Peyer's patch (tissue), 4 donors: Measurements from ENCODE around the gene CERK.

Experiments used
- CTCF ChIP-seq, 6 experiments: fragments of 450-650 bp in 4 of 6; fragments of 200-600 bp in 2 of 6; sonication (generic) in 1 of 6; IDR thresholded peaks; one replicate each; pipeline ENCODE4 v1.5.1; 2017 to 2019; ENCODE audit warnings: antibody characterized with exemption in 6 of 6, mild to moderate bottlenecking in 3 of 6, moderate library complexity in 1 of 6
- POLR2A ChIP-seq, 2 donors: fragments of 450-650 bp; IDR thresholded peaks; one replicate each; pipeline ENCODE4 v1.5.1; 2017; ENCODE audit warnings: antibody characterized with exemption in 2 of 2, mild to moderate bottlenecking in 2 of 2, moderate library complexity in 2 of 2

DNA sequence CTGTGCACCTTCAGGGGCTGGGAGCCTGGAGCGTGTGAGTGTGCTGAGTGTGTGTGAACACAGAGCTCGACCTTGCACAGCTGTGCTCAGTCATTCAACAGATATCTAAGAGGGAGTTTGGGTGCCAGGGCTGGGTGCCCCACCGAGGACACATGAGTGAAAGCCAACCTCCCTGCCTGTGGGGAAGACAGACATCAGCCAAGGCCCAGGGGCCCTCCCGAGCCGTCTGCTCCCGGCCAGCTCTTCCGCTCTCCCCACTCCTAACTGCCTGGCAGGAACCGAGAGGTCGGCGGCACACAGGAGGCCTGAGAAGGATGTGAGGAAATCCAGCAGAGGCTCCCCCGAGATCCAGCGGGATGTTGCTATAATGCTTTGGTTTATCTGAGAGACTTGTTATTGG lies 32.0 kb downstream of the CERK start:
- no peak for TF ChIP-seq CTCF (IDR thresholded peaks at IDR 0.05)
- TF ChIP-seq POLR2A (IDR thresholded peaks at IDR 0.05), result no peak
